GM21723 (cell line): ENCODE results near the gene POU4F3.

Experiments used
- ATAC-seq: cut with Tn5 transposase; IDR thresholded peaks from one replicate; pipeline ENCODE4 v1.9.1; 2021; ENCODE audit warnings: mild to moderate bottlenecking, moderate library complexity; ENCODE audit not compliant: unreplicated experiment

POU4F3 gene

GRCh38 chr5:146390469-146390868 is 51.8 kb downstream of the POU4F3 start:
- no peak for ATAC-seq
